HepG2 (cell line): ENCODE results near the gene RAD23A. TPM values are rescaled to one million over a fixed set of nuclear protein-coding genes. Genes with fewer than 3 reads are reported as not detected.

Experiments used
- DRAP1 ChIP-seq: IDR thresholded peaks from 2 replicates; pipeline ENCODE4 v1.6.1; 2016; ENCODE audit warnings: missing genetic modification reagents, missing compliant biosample characterization
- EEA1 ChIP-seq: sonication (generic); formaldehyde crosslinking; IDR thresholded peaks from 2 replicates; pipeline ENCODE4 v1.5.1; 2020; ENCODE audit warnings: mild to moderate bottlenecking, missing genetic modification reagents, borderline replicate concordance
- HOXA7 ChIP-seq: sonication (generic); formaldehyde crosslinking; IDR thresholded peaks from 2 replicates; pipeline ENCODE4 v1.8.1; 2022; ENCODE audit warnings: mild to moderate bottlenecking, missing genetic modification reagents, moderate library complexity
- MYNN ChIP-seq: sonication (generic); formaldehyde crosslinking; IDR thresholded peaks from 2 replicates; pipeline ENCODE4 v1.4.0; 2020; ENCODE audit warnings: mild to moderate bottlenecking, low read depth, missing genetic modification reagents
- RAD21 ChIP-seq: fragments of 450-650 bp; formaldehyde crosslinking; IDR thresholded peaks from 2 replicates; pipeline ENCODE4 v1.5.0; 2020; ENCODE audit warnings: mild to moderate bottlenecking
- REL ChIP-seq: sonication (generic); formaldehyde crosslinking; conservative IDR thresholded peaks from 2 replicates; pipeline ENCODE4 v1.8.0; 2022; ENCODE audit warnings: mild to moderate bottlenecking, missing genetic modification reagents, moderate library complexity
- TBP ChIP-seq: sonication (generic); formaldehyde crosslinking; IDR thresholded peaks from 2 replicates; pipeline ENCODE4 v1.5.0; 2020; ENCODE audit warnings: missing genetic modification reagents
- ZFP37 ChIP-seq: sonication (generic); formaldehyde crosslinking; IDR thresholded peaks from 2 replicates; pipeline ENCODE4 v1.4.0; 2020; ENCODE audit warnings: missing genetic modification reagents, borderline replicate concordance
- ZNF101 ChIP-seq: sonication (generic); formaldehyde crosslinking; IDR thresholded peaks from 2 replicates; pipeline ENCODE4 v1.4.0; 2020; ENCODE audit warnings: mild to moderate bottlenecking, low read depth, missing genetic modification reagents, borderline replicate concordance
- ZNF235 ChIP-seq: sonication (generic); formaldehyde crosslinking; IDR thresholded peaks from 2 replicates; pipeline ENCODE4 v1.8.1; 2023; ENCODE audit warnings: mild to moderate bottlenecking, missing genetic modification reagents, borderline replicate concordance
- ZNF644 ChIP-seq: IDR thresholded peaks from 2 replicates; pipeline ENCODE4 v1.6.1; 2016; ENCODE audit warnings: low read depth
- ZNF646 ChIP-seq: sonication (generic); formaldehyde crosslinking; IDR thresholded peaks from 2 replicates; pipeline ENCODE4 v1.9.0; 2021; ENCODE audit warnings: mild to moderate bottlenecking, missing genetic modification reagents
- ZNF883 ChIP-seq: sonication (generic); formaldehyde crosslinking; IDR thresholded peaks from 2 replicates; pipeline ENCODE4 v1.5.1; 2020; ENCODE audit warnings: mild to moderate bottlenecking, missing genetic modification reagents; ENCODE audit errors: not compliant biosample characterization
- polyA plus RNA-seq, 8 experiments: library from polyadenylated mRNA; depleted of rRNA in 3 of 8; stranded (reverse) in 7 of 8; unstranded in 1 of 8; fragments of >200 nt; fragmentation: Illumina TruSeq in 4 of 8; extraction: Trizol in 4 of 8; gene quantifications; 2 replicates each; pipeline versions ENCODE4 v1.2.1 to v1.2.3, GENCODE V29; 2011 to 2016; ENCODE audit warnings: low read depth in 4 of 8, missing spikeins in 1 of 8, mixed read lengths in 1 of 8; ENCODE audit not compliant: insufficient read depth in 1 of 8
- total RNA-seq, 5 experiments: library from RNA; depleted of rRNA; stranded (reverse); fragments of >200 nt; fragmentation: Illumina TruSeq; extraction: Trizol; gene quantifications; 2 replicates each; pipeline ENCODE4 v1.2.3, GENCODE V29; 2016; ENCODE audit warnings: low read depth in 1 of 5
- TF ChIP-seq, protein P1 (sequence below), 2 experiments: sonication (generic) in 1 of 2; formaldehyde crosslinking in 1 of 2; IDR thresholded peaks; 2 replicates each; pipeline versions ENCODE4 v1.6.1 to v1.9.0; 2014 to 2022; ENCODE audit warnings: antibody characterized with exemption in 1 of 2, borderline replicate concordance in 1 of 2, inconsistent platforms in 1 of 2, low read depth in 1 of 2, missing genetic modification reagents in 1 of 2

RAD23A gene
- total and polyA plus RNA-seq, 2 of the 13 experiments (the other 11 are each of a cell fraction or from before 2014, with no cell fraction given) = 42.5 to 54.2 TPM

GRCh38 chr19:12965017-12965811 lies 19.6 kb downstream of the RAD23A start (continued):
- TF ChIP-seq, protein P1, sequence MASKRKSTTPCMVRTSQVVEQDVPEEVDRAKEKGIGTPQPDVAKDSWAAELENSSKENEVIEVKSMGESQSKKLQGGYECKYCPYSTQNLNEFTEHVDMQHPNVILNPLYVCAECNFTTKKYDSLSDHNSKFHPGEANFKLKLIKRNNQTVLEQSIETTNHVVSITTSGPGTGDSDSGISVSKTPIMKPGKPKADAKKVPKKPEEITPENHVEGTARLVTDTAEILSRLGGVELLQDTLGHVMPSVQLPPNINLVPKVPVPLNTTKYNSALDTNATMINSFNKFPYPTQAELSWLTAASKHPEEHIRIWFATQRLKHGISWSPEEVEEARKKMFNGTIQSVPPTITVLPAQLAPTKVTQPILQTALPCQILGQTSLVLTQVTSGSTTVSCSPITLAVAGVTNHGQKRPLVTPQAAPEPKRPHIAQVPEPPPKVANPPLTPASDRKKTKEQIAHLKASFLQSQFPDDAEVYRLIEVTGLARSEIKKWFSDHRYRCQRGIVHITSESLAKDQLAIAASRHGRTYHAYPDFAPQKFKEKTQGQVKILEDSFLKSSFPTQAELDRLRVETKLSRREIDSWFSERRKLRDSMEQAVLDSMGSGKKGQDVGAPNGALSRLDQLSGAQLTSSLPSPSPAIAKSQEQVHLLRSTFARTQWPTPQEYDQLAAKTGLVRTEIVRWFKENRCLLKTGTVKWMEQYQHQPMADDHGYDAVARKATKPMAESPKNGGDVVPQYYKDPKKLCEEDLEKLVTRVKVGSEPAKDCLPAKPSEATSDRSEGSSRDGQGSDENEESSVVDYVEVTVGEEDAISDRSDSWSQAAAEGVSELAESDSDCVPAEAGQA (IDR thresholded peaks at IDR 0.05; ENCODE audit: low read depth) = no peak
- TF ChIP-seq, protein P1 (CRISPR knock-in tag; IDR thresholded peaks at IDR 0.05; ENCODE audit: borderline replicate concordance) = no peak
- TF ChIP-seq EEA1 (CRISPR knock-in tag) (no peak), TBP (CRISPR knock-in tag) (no peak), ZNF101 (CRISPR knock-in tag) (no peak), ZNF646 (CRISPR knock-in tag) (0 out of 2 replicates have a peak, but pooled peaks have one; percentile 42), ZNF235 (CRISPR knock-in tag) (no peak), HOXA7 (no peak), DRAP1 (CRISPR knock-in tag) (no peak), ZFP37 (CRISPR knock-in tag) (no peak), ZNF883 (peak; percentile 20), ZNF644 (CRISPR knock-in tag) (no peak), REL (no peak), RAD21 (peak; percentile 89), MYNN (CRISPR knock-in tag) (no peak)
